GM18873 (cell line): ENCODE measurements around the gene HRK.

Source experiments
- ATAC-seq: cut with Tn5 transposase; IDR thresholded peaks from one replicate; pipeline ENCODE4 v1.9.1; 2021; ENCODE audit warnings: mild to moderate bottlenecking, moderate library complexity, moderate number of reproducible peaks; ENCODE audit not compliant: unreplicated experiment, low FRiP score

HRK gene

DNA sequence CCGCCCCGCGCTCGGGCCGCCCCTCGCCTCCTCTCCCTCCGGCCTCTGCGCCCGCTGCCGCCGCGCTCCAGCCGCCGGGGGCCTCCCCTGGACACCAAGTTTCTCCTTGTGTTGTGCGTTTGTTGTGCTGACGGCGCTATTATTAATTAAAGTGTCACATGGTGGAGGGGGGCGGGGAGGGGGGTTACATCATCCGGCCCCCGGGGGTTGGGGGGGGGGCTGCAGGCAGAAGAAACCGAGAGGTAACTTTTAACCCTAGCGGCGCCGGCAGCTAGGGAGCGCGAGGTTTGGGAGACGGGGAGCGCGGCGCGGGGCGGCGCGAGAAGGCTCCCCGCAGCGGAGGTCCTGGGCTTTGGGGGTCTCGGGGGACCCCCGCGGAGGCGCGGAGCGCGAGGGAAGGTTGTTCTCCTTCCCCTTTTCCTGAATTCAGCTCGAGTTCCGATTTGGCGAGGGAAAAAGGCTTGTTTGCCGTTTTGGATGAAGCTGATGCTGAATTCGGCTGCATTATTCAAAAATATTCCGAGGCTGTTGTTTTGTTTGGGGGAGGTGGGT lies at the start of gene HRK:
Gene HRK (minus strand): TSS at position 117 of the 552 bp plus-strand sequence. CDS start 134 bp downstream, outside the sequence.
- ATAC-seq, result no peak

DNA sequence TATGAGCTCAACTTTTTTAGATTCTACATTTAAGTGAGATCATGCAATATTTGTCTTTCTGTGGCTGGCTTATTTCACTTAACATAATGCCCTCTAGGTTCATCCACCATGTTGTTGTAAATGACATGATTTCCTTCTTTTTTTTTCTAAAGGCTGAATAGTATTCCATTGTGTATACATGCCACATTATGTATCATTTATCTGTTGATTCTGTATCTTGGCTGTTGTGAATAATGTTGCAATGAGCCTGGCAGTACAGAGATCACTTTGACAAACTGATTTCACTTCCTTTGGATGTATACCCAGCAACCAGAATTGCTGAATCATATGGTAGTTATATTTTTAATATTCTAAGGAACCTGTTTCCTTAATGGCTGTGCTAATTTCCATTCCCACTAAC lies 48.6 kb upstream of the HRK start:
- no peak for ATAC-seq

DNA sequence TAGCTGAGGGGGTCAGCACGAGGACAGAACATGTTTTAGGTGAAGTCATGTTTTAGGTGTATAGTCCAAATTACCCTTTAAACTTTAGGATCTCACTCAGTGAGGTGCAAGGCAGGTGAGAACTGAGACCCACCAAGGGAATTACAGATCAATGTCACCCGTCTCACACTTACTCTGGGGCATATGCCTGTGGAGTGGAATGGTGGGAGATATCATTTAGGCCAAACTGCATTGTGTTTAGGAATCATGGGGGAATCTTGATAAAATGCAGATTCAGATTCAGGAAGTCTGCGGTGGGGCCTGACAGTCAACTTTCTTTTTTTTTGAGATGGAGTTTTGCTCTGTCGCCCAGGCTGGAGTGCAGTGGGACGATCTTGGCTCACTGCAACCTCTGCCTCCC lies 47.3 kb upstream of the HRK start:
- ATAC-seq, result no peak

DNA sequence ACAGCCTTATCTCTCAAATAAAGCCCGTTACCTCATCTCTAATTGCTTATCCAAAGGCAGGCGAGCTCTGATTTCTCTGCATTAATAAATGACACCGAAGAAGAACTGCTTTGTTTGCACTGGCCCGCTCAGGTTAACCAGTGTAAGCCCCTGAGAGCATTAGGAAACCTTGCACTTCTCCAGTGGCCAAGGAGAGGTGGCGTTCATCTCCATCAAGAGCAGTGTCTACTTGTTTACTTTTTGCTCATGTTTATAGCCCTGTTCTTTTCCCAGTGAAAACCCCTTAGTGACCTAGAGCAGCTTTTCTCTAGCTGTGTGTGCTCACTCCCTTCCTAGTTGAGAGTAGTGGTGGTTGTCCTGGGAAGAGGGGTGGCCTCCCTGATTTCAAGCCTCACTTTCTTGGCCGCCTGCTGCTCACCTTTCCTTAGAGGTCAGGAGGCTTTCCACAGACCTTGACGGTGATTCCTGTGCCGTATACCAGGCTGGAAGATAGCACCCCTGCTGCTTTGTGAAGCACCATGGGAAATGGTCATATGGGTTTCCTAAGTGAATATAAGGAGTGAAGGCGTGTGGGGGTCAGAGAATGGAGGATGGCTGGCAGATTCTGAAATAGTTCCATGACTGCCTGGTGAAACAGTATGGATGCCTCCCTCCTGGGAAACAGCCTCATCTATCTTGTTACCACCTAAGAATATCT lies 46.2 kb upstream of the HRK start:
- no peak for ATAC-seq

DNA sequence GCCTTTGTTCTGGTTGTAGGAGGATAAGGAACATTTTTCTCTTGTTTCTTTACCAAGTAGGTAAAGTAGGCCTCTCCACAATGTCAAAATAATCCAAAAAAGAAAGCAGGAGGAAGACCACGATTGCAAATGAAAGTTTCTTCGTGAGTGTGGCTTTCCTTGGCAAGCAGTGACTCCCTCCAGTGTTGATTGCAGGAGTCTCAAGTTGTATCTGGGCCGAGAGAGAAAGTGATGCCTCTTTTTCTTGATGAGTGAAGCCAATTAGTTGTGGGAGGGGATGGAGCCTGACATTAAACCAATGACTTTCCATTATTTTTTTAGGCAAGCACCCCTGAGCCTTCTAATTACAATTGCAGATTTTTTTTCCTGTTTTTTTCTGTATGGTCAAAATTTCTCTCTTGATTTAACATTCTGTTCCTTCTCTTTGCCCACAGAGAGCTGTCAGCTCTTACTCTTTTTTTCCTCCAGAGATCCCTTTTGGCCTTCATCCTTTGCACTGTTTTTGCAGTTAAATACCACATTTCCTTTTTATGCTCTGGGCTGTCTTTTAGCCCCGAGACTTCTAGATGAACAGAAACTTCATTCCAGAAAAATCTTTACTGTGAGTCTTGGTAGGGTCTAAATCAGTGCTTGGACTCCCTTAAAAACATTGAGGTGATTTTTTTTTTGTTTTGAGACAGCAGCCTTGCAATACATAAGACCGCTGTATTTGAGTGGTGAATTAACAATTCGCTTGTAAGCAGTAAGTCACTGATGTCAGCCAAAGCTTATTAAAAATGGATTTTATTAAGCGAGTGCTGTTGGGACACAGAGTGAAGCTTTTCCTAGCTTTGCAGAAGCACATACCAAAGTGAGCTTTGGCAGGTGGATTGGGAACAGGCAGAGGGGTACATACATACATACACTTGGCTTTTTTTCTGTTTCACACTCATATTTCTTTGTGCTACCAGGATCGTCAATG lies 45.3 kb upstream of the HRK start:
- no peak for ATAC-seq

DNA sequence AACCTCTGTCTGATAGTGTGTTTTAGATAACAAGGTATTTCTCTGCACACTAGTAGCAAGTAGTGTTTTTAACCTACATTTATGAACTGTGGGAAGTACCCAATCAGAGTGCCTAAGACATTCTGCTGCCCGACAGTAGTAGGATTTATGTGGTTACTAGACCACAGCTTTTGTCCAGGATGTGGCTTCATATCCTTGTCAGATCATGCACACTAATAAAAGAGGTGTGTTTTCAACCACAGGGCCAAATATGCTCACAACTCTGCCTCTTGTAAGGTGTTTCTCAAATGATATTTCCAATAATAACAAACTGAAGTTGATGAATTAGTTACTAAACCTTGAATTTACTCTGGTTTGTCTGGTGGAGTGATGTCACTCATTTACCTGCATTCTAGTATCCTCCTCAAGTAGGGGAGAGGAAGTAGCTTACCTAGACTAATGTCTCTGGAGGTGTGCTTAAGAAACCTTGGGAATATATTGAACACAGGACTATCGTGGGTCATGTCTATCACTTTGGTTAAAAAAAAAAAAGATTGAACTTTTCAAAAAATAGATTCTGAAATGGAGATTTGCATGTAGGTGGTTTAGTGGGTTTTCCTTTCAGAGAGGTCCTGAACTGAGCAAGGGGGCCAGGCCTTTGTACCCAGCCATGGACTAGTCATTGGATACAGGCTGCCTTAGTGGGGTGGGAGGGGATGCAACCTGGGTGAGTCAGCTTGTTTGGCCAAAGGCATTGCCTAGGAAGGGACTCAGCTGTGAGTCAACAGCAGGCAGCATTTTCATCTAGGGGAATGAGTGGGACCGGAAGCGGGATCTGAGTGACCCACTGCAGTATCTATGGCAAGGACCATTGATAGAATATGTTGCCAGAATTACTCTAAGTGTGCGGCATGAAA lies 43.6 kb upstream of the HRK start:
- peak; percentile 67 for ATAC-seq

DNA sequence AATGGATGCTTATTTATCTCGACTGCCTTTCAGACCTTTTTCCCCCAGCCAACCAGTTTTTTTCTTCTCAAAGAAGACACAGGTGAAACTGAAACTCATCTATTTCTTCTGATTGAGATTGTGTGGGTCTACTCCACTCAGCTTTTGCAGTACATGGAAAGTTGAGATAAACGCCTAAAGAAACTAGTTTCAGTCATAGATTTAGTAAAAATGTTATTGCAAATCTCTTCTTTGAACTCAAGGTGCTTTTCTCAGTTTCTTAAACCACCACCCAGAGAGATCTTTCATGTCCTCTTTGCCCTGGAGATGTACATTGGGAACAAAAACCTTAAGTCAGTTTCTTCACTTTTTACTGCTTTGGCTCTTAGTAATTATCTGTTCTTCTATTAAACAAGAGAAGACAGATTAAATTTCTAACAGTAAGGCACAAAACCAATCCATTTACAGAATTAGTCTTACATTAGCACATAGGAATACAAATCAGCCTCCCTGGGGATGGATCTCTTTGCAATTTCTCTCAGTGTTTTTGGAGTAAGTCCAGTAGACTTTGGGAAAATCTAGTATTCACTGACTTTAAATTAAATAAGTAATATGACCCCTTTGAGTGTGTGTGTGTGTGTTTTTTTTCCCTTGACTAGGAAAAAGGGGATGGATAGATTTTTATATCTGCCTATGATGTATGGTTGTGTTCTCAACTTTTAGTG lies 41.1 kb upstream of the HRK start:
- peak; percentile 57 for ATAC-seq

DNA sequence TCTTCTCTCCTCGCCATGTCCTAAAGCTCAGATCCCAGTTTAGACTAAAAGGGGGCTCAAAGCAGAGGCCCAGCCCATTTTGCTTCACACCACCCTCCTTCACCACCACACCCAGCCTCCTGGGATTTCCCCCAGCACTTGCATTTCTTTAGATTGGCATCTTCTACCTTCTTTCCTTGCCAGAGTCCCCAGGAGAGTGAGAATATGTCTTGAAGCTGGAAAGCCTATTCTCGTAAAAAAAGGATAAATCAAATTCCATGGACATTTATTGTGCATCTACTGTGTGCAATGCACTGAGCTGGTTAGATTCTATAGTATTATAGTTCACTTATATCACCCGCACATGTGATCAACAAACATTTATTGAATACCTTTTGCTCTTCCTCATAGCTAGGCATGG lies 39.7 kb upstream of the HRK start:
- ATAC-seq, result no peak

DNA sequence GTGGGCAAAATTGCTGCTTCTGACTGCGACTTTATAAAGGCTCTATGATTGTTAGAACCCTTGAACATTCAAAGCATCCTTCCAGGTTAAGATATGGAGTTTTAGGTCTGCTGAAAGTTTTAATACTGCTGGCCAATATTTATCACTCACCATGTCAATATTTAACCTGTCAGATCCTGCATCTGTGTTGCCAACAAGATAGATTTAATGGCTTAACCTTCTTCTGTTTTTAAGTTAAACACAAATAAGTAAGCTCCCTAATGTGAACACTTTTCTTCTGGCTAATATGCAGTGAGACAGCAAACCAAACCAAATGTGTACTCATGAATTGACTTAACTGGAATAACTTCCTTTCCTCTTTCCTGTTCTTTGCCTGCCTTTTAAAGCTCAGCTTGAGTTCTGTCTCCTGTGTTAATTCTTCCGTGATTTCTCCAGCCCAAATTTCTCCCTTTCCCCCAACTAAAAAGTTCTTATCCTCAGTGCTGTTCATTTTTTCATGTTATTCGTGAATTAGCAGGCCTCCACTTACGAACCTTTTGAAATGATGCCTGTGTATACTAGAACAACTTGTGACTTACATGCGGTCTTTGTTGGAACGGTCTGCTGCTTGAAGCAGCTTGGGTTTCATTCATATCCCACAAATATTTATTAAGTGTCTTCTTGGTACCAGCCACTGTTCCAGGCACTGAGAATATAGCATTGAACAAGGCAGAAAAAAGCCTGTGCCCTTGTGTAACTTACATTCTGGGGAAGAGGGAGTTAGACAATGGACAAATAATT lies 38.7 kb upstream of the HRK start:
- no peak for ATAC-seq

DNA sequence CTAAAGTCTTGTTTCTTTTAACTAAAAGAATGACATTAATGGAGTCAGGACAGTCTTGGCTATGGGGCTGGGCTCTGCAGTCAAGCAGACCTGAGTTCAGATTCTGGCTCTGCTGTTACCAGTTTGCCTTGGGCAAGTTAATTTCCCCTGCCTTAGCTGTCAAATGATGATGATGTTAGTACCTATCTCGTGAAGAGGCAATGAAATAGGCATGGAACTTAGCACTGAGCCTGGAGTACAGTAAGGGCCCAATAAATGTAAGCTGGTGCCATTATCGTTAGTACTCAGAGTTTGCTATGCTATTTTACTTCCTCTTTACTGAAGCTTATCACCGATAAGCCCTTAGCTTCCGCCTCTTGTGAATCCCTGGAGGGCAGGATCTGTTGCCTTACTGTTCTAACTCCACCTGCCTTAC lies 38.0 kb upstream of the HRK start:
- ATAC-seq, result no peak

DNA sequence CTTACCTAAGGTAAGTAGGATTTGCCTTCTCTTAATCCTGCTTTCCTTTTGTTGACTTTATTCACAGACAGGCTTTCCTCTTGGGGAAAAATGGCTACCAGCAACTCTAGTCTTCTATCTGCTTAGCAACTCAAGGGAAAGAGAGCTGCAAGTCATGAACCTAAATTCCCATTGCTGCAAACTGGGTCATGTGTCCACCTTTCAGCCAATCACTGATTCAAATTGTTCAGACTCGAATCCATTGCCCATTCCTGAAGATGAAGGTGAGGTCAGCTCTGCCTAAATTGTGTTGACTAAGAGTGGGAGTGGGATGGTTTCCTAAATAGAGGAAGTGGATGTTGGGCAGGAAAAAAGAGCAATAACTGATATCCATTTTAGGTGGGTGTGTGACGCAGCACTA lies 37.2 kb upstream of the HRK start:
- ATAC-seq, result no peak

DNA sequence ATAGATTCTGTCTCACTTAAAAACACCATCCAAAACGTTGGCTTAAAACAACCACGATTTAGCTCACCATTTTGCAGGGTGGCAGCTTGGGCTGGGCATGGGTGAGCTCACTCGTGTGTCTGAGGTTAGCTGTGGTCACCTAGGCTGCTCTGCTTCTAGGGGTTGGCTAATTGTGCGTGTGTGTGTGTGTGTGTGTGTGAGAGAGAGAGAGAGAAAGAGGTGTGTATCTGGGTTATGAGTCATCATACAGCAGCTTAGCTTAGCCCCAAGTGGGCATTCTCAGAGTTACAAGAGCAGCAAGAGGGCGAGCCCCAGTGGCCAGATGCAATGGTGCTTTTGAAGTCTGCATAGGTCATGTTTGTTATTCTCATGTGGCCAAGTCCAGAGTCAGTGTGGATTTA lies 35.5 kb upstream of the HRK start:
- ATAC-seq, result peak; percentile 86

DNA sequence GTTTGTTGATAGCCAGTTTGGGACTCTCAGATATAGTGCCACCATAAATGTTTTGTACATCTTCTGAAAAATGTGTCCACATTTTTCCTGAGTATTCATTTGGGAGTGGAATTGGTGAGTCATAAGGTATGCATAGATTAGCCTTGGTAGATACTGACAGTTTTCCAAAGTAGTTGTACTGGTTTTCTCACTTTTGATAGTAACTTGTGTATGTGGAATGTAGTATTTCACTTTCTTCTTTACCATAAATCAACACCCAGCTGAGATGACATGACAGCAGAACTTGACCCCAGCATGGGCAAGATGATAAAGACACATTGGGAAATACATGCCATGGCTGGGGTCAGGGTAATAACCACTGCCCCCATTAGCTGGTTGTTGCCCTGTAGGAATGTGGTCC lies 34.9 kb upstream of the HRK start:
- no peak for ATAC-seq

DNA sequence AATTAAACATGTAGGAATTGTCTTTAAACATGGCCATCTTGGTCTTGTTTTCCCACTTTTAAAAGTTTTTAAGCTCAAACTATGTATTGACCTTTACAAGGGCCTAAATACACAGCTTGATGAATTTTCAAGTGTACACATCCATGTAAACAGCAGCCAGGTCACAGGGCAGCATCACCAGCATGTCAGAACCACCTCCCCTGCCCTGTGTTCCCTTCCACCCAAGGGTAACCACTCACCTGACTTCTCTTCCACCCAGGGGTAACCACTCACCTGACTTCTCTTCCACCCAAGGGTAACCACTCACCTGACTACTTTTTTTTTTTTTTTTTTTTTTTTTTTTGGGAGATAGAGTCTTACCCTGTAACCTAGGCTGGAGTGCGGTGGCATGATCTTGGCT lies 34.1 kb upstream of the HRK start:
- no peak for ATAC-seq

DNA sequence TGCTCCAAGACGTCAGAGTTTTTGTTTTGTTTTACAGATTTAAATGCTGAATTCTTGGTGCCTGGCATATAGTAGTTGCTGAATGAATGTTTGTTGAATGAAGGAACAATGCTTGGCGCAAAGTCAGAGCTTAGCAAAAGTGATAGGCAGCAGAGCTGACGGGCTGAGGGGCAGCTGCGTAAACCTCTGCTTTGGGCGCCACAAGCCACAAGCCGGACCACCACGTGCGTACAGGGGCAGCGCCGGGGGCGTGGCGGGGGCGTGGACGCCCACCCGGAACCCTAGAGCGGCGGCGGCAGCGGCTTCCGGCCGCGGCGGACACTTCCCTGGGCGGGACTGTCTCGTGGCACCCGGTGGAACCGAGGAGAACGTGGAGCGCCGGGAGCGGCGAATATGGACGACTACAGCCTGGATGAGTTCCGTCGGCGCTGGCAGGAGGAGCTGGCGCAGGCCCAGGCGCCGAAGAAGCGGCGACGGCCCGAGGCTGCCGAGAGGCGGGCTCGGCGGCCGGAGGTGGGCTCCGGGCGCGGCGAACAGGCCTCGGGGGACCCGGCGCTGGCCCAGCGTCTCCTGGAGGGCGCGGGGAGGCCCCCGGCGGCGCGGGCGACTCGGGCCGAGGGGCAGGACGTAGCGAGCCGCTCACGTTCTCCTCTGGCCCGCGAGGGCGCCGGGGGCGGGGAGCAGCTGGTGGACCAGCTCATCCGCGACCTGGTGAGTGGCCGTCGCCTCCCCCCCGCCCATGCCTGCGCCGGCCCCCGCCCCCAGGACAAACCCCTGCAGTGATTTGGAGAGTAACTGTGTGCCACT lies 29.6 kb upstream of the HRK start, which contains the start of gene FBXW8:
Gene FBXW8 (plus strand): TSS at position 306 of the 807 bp plus-strand sequence. CDS start 88 bp downstream, at position 394.
- ATAC-seq, result peak; percentile 69

DNA sequence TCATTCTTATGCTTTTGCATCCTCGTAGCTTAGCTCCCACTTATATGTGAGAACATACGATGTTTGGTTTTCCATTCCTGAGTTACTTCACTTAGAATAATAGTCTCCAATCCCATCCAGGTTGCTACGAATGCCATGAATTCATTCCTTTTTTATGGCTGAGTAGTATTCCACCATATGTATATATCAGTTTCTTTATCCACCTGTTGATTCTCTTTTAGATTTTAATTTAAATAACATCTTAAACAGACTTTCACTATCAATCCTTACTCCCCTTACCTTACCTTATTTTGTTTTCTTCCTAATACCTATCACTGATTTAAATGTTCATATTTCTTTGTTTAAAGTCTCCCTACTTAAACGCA lies 29.0 kb upstream of the HRK start:
- no peak for ATAC-seq

DNA sequence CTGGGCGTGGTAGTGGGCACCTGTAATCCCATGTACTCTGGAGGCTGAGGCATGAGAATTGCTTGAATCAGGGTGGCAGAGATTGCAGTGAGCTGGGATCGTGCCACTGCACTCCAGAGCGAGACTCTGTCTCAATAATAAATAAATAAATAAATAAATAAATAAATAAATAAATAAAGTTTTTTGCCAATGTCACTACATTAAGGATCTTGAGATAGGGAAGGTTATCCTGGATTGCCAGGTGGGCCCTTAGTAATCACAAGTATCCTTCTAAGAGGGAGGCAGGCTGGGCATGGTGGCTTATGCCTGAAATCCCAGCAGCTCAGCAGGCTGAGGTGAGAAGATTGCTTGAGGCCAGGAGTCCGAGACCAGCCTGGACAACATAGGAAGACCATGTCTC lies 25.0 kb upstream of the HRK start:
- no peak for ATAC-seq

DNA sequence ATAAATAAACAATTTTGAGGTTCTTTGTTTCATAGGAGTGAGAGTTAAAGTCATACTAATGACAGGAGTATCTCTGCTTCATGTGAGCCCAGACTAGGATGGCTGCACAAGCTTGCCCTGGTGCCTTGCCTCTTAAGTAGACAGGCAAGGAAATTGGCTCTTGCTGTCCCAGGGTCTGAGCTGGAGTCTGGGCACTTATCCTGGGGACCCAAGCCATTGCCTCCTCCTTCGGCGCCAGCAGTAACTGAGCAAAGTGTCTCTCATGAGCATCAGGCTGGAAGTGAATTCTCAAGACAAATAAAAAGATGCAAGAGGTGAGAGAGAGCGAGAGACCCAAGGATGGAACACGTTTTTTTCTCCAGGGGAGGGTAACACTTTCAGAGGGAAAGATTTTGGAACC lies 22.6 kb upstream of the HRK start:
- no peak for ATAC-seq
